GM21723 (cell line): ENCODE results near the gene SYP.

ENCODE experiments used
- ATAC-seq: cut with Tn5 transposase; IDR thresholded peaks from one replicate; pipeline ENCODE4 v1.9.1; 2021; ENCODE audit warnings: mild to moderate bottlenecking, moderate library complexity; ENCODE audit not compliant: unreplicated experiment

The SYP gene

GRCh38 chrX:49221868-49222267 lies 21.9 kb upstream of the SYP start:
- no peak for ATAC-seq

DNA sequence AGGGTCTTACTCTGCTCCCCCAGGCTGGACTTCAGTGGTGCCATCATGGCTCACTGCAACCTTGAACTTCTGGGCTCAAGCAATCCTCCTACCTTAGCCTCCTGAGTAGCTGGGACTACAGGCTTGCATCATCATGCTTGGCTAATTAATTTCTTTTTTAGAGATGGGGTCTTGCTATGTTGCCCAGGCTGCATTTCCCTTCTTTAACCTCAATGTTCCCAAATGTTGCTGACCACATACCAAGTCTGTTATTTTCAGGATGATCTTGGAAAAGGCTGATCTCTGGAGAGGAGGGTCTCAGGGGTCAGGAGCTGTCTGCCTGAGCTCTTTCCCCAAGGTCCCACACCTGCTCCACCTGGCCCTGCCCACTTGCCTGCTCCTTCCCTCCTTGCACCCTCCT lies 20.1 kb upstream of the SYP start:
- no peak for ATAC-seq

- ATAC-seq, result no peak
Observed at GRCh38 chrX:49214996-49215526, 15.1 kb upstream of the SYP start.

DNA sequence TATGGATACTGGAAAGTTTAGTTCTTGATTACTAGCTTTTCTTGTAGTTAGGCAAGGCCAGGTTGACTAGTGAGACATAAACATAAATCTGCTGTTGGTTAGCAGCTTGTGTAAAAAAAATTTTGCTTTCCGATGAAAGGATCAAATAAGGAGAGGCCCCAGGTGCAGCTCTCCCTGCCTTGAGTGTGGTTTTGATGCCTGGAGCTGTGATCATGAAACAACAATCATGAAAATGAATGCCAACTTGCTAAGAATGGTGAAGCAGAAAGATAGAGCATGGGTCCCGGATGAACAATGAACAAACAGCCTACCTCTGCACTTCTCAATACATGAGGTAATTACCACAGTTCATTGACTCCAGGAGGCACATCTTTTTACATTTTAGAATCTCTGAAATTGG lies 14.4 kb upstream of the SYP start:
- ATAC-seq, result no peak

- ATAC-seq, result no peak
Observed at GRCh38 chrX:49212861-49213260, 12.9 kb upstream of the SYP start.

DNA sequence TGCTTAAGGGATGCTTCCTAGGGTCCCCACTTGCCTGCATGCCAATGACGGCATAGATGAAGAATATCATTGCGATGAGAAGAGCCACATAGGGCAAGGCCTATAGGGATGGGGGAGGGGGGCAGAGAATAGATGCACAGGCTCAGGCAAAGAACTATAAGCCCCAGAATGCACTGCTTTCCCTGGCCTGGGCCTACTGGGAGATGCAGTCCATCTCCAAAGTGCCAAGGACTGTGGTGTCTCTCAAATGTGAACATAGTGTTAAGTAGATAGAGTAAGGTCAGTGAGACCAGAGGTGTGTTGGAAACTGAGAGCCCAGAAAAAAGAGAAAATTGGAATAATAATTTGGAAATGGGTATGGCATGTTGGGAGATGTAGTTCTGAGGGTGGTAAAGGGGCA lies 12.2 kb upstream of the SYP start:
- ATAC-seq, result no peak

- no peak for ATAC-seq
Observed at GRCh38 chrX:49211074-49211473, 11.1 kb upstream of the SYP start.

GRCh38 chrX:49210406-49210805 lies 10.4 kb upstream of the SYP start:
- ATAC-seq, result no peak

- no peak for ATAC-seq
Observed at GRCh38 chrX:49209434-49210251, 9.7 kb upstream of the SYP start.

DNA sequence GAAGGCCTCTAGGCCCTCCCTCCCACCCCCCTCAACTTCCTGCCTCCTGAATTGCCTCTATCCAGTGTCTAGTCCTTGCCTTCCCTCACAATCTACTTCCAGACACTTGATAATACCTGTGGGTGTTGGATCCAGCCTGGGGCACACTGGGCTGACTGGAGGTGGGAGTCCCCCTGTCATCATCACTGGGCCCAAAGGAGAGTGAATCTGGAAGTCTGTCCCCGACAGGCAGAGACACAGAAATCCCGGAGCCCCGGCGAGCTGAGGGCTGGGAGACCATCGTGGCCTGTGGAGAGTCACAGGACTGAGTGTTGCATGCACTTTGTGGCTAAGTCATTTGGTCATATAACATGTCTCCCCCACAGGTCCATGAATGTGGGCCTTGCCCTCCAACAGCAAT lies 8.4 kb upstream of the SYP start:
- ATAC-seq, result no peak

- ATAC-seq, result no peak
Observed at GRCh38 chrX:49206543-49206942, 6.5 kb upstream of the SYP start.

- ATAC-seq, result no peak
Observed at GRCh38 chrX:49205443-49205842, 5.5 kb upstream of the SYP start.

DNA sequence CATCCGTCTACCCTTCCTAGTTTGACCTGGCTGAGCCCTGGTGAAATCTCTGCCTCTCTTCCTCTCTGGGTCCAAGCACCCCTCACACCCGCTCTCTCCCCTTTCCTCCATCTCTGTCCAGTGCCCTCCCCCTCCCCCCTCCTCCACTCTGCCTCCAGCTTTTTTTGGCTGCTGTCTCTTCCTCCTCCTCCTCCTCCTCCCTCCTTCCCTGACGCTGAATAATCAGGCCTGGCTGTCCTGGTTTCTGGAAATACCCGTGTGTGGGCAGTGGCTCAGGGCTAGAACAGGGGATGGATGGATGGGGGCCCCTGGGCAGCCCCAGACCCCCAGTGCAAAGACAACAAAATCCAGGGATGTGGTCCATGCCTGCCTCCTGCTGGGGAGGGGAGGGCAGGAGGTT lies 4.7 kb upstream of the SYP start:
- ATAC-seq, result no peak

- ATAC-seq, result no peak
Observed at GRCh38 chrX:49204017-49204416, 4.0 kb upstream of the SYP start.

- no peak for ATAC-seq
Observed at GRCh38 chrX:49203536-49203935, 3.5 kb upstream of the SYP start.

GRCh38 chrX:49202022-49202421 lies 2.0 kb upstream of the SYP start:
- ATAC-seq, result no peak

DNA sequence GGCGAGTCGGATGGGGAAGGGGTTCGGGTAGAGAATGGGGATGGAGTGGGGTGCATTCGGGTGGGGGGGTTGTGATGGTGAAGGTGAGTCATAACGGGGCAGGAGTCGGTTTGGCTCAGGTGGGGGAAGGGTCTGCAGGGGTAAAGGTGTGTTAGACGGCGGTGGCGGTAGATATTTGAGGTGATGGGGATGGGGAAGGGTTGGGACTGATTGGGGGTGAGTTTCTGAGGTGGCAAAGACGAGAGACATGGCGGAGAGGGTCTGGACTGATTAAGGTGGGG lies 738 bp downstream of the SYP start:
- no peak for ATAC-seq

GRCh38 chrX:49198540-49199314 lies 1.3 kb downstream of the SYP start:
- ATAC-seq, result no peak

DNA sequence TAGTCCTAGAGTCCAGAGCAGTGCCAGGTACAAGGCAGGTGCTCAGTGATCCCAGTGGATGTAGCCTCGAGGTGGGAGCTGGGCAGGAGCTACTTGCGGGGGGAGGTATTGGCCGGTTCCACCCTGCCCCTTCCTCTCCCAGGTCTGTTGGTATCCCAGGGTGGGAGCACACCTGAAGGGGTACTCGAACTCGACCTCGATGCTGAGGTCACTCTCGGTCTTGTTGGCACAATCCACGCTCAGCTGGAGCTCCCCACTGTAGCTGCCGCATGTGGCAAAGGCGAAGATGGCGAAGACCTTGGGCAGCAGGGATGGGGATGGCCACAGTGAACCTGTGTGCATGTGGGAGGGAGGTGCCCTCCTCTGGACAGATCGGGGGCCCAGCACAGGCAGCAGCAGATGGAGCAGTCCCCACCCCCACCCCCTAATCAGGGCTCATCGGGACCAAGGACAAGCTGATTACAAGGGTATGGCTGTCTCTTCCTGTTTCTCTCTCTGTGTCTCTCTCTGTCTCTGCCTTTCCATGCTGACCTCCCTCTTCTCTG lies 2.4 kb downstream of the SYP start:
- no peak for ATAC-seq

DNA sequence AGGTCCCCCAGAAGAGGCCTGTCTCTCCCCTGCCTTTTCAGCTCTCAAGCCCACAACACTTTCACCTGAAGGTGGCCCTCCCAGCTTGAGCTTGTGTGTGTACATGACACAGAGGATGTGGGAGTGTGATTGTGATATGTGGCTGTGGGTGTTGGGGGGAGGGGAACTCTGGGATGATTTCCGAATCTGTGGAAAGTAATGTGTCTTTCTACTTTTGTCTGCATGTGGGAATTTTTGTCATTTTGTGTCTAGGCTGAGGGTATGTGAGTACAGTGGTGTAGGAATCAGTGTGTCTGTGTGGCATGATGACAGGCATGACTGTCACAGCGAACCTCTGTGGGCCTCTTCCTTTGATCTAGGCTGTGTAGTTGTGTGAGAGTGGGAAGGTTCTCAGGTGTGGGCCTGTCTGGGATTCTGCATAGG lies 6.4 kb downstream of the SYP start:
- ATAC-seq, result no peak

DNA sequence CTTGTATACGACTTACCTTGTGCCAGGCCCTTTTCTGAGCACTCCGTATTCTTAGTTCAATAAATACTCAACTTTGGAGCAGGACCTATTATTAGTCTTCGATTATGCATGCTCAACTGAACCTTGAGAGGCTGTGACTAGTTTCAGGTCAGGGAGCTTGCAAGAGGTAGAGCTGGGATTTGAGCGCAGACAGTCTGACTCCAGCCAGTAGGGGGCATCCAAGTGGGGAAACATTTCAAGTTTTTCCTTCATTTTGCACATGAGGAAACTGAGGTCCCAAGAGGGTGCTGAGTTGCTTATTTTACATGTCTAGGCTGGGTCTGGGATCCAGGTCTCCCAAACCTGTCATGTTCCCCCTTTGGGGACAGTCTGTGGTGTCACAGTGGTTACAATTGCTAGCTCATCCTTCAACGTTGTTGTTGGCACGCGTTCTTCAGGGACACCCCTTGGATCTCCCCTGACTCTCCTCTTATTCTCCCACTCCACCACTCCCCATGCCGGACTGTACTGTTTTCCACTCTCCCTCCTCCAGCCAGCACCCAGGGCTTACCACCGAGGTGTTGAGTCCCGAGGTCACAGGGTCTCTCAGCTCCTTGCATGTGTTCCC lies 7.2 kb downstream of the SYP start:
- no peak for ATAC-seq

DNA sequence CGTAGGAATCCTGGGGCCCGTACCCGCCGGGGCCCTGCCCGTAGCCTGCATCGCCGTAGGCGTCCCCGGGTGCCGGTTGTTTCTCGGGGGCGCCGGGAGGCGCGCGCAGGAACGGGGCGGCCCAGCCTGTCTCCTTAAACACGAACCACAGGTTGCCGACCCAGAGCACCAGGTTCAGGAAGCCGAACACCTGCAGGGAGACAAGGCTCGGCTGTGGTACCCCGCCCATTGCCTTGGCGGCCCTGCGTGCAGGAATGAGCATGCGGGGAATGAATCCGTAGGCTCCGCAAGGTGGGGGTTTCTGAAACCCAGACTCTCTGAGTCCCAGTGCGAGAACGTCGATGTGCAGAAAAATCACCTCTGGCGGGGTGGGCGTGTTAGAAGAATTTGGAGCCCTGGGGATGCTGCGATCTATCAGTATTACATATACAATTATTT lies 8.4 kb downstream of the SYP start:
- ATAC-seq, result peak; percentile 3
